GM06990 (cell line): Measurements from ENCODE around the gene ACSBG1.
"Not testable (repeated sequence)": the region's sequence is repeated elsewhere in the genome, so short reads cannot be mapped to it uniquely, and the experiment has no call there.

Source experiments
- DNase-seq: peaks from one replicate; pipeline ENCODE4 v3.0.0-alpha.2; 2011; ENCODE audit not compliant: insufficient read length; ENCODE audit errors: extremely low read depth
- H3K27me3 ChIP-seq: replicated peaks from 2 replicates; pipeline ENCODE4 v1.6.0; 2011; ENCODE audit warnings: low read length; ENCODE audit not compliant: control insufficient read depth, insufficient read depth
- H3K36me3 ChIP-seq: 2 replicates; pipeline ENCODE4 v1.5.1; 2011; ENCODE audit warnings: low read length; ENCODE audit not compliant: control insufficient read depth, insufficient read depth
- H3K4me3 ChIP-seq: replicated peaks from 2 replicates; pipeline ENCODE4 v1.5.1; 2011; ENCODE audit warnings: low read depth, mild to moderate bottlenecking, control low read depth, low read length
- CTCF ChIP-seq: IDR thresholded peaks from 2 replicates; pipeline ENCODE4 v1.5.1; 2011; ENCODE audit warnings: low read length, control low read depth, mild to moderate bottlenecking, inconsistent platforms; ENCODE audit not compliant: insufficient read depth, poor library complexity, severe bottlenecking

The ACSBG1 gene

GRCh38 chr15:78247911-78248310 lies 13.5 kb upstream of the ACSBG1 start:
- Histone ChIP-seq H3K27me3 (no peaks in the 10 kb centered on the region), H3K36me3 (no peaks in the 10 kb centered on the region), H3K4me3 (no peak overlapping the region)
- no peak for TF ChIP-seq CTCF
- DNase-seq = no peak

GRCh38 chr15:78245976-78246620 lies 11.7 kb upstream of the ACSBG1 start:
- not testable (repeated sequence) for H3K36me3 ChIP-seq, H3K27me3 ChIP-seq, DNase-seq, H3K4me3 ChIP-seq

GRCh38 chr15:78245392-78245791 lies 11.0 kb upstream of the ACSBG1 start:
- not testable (repeated sequence) for H3K27me3 ChIP-seq, H3K4me3 ChIP-seq, DNase-seq, H3K36me3 ChIP-seq

GRCh38 chr15:78244893-78245292 lies 10.5 kb upstream of the ACSBG1 start:
- TF ChIP-seq CTCF = no peak
- H3K4me3 ChIP-seq = no peak overlapping the region
- no peaks in the 10 kb centered on the region for H3K36me3 ChIP-seq
- no peaks in the 10 kb centered on the region; the same call in 1 of the 2 replicates for H3K27me3 ChIP-seq
- DNase-seq = no peak

- Histone ChIP-seq H3K4me3 (no peak overlapping the region), H3K36me3 (no peaks in the 10 kb centered on the region), H3K27me3 (no peaks in the 10 kb centered on the region; the same call in 1 of the 2 replicates)
- DNase-seq = no peak
- TF ChIP-seq CTCF = no peak
Observed at GRCh38 chr15:78244101-78244500, 9.7 kb upstream of the ACSBG1 start.

- no peak overlapping the region for H3K4me3 ChIP-seq
- no peak for TF ChIP-seq CTCF
- DNase-seq = no peak
- no peaks in the 10 kb centered on the region for H3K36me3 ChIP-seq
- H3K27me3 ChIP-seq = no peaks in the 10 kb centered on the region; the same call in 1 of the 2 replicates
Observed at GRCh38 chr15:78243491-78243941, 9.2 kb upstream of the ACSBG1 start.

- TF ChIP-seq CTCF = no peak
- Histone ChIP-seq H3K4me3 (no peak overlapping the region), H3K27me3 (no peaks in the 10 kb centered on the region; the same call in 1 of the 2 replicates), H3K36me3 (no peaks in the 10 kb centered on the region)
- no peak for DNase-seq
Observed at GRCh38 chr15:78243058-78243457, 8.7 kb upstream of the ACSBG1 start.
